ENCODE data around the gene CYP2D6.
"Not testable (repeated sequence)": the region's sequence is repeated elsewhere in the genome, so short reads cannot be mapped to it uniquely, and the experiment has no call there.

CYP2D6 gene

DNA sequence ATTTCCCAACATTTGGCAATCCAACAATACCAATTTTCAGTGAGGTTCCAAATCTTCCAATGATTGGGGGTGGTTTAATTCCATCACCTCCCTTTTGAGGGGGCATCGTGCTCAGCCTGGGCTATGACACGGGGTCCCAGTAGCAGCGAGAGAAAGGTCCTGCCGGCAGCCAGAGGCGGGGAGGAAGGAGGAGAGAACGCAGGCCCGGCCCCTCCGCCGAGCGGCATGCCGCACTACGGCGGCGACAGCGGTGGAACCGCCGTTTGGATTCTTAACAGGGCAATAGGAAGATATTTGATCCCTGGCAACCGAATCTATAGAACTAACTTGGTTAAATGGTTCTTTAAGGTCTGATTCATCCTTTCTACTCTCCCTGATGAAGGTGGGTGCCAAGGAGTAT, 21.8 kb downstream of the CYP2D6 start:
- Mint-ChIP-seq H3K9me3 (peaks cover 30% of the 10 kb centered on the region), H3K27me3 (ENCODE audit: low read depth) (no peaks in the 10 kb centered on the region), H3K36me3 (ENCODE audit: low read depth) (peaks cover 58% of the 10 kb centered on the region), H3K4me1 (no peaks in the 10 kb centered on the region), H3K27ac (no peak overlapping the region), H3K4me3 (no peak overlapping the region)
- TF ChIP-seq, protein P1, sequence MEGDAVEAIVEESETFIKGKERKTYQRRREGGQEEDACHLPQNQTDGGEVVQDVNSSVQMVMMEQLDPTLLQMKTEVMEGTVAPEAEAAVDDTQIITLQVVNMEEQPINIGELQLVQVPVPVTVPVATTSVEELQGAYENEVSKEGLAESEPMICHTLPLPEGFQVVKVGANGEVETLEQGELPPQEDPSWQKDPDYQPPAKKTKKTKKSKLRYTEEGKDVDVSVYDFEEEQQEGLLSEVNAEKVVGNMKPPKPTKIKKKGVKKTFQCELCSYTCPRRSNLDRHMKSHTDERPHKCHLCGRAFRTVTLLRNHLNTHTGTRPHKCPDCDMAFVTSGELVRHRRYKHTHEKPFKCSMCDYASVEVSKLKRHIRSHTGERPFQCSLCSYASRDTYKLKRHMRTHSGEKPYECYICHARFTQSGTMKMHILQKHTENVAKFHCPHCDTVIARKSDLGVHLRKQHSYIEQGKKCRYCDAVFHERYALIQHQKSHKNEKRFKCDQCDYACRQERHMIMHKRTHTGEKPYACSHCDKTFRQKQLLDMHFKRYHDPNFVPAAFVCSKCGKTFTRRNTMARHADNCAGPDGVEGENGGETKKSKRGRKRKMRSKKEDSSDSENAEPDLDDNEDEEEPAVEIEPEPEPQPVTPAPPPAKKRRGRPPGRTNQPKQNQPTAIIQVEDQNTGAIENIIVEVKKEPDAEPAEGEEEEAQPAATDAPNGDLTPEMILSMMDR (IDR thresholded peaks at IDR 0.05; ENCODE audit: unreplicated experiment in 3 of 3): no peak

DNA sequence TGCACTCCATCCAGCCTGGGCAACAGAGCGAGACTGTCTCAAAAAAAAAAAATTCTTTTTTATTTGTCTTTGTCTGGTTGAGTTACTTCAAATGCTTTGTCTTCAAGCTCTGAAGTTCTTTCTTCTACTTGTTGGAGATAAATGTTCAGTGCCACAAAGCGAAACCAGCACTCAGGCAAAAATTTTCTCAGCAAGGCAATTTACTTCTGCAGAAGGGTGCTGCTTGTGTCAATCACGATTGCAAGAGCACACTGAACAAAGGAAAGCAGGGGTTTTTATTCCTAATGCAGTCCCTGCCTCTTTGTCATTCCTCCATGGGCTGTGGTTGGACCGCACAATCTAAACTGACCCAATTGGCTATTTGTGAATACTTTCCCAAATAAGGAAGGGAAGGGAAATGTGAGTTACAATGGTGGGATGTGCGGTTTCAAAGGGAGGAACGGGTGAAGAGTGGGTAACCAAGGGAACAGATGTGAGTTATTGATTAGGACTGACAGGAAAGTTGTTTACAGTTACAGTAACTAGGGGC, 26.2 kb downstream of the CYP2D6 start:
- H3K36me3 Mint-ChIP-seq (ENCODE audit: low read depth): peaks cover 74% of the 10 kb centered on the region
- H3K9me3 Mint-ChIP-seq: peaks cover 54% of the 10 kb centered on the region
- H3K27ac Mint-ChIP-seq; H3K4me1 Mint-ChIP-seq; H3K4me3 Mint-ChIP-seq; H3K27me3 Mint-ChIP-seq (ENCODE audit: low read depth): not testable (repeated sequence)

DNA sequence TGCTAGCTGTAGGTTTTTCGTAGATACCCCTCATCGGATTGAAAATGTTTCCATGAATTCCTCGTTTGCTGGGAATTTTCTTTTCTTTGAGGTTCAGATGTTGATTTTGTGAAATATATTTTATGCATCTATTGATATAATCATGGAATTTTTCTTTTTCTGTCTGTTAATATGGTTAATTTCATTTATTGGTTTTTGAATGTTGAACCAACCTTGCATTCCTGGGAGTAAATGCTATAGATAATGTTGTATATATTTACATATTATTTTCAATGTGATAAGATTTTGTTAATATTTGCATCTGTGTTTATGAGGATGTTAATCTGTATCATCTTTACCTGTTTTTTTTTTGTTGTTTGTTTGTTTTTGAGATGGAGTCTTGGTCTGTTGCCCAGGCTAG, 29.4 kb downstream of the CYP2D6 start:
- TF ChIP-seq, protein P1 (IDR thresholded peaks at IDR 0.05; ENCODE audit: unreplicated experiment in 3 of 3): no peak
- Mint-ChIP-seq H3K4me3 (no peak overlapping the region), H3K36me3 (ENCODE audit: low read depth) (peaks cover 75% of the 10 kb centered on the region), H3K27me3 (ENCODE audit: low read depth) (no peaks in the 10 kb centered on the region), H3K4me1 (no peaks in the 10 kb centered on the region), H3K27ac (no peak overlapping the region), H3K9me3 (peaks cover 55% of the 10 kb centered on the region)

DNA sequence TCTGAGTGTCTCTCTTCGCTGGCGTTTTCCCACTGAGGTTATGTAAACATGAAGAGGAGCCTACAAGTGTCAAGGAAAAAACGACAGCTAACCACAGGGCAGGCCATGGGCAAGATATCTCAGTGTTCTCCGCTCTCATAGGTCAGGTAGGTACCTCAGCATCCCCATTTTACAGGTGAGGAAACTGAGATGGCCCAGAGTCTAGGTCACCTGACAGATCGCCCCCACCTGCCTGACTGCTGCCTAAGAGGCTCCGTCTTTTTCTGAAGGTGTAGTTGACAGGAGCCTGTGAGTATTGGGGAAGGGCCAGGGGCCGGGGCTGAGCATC, 39.2 kb downstream of the CYP2D6 start:
- Mint-ChIP-seq H3K4me1 (peaks cover 17% of the 10 kb centered on the region), H3K9me3 (peaks cover 9% of the 10 kb centered on the region), H3K36me3 (ENCODE audit: low read depth) (peaks cover 47% of the 10 kb centered on the region), H3K27ac (peak overlapping the region; percentile 97 to 100 (median 99)), H3K27me3 (ENCODE audit: low read depth) (peaks cover 4% of the 10 kb centered on the region), H3K4me3 (peak overlapping the region; percentile 99 to 100 (median 99))
- TF ChIP-seq, protein P1 (IDR thresholded peaks at IDR 0.05; ENCODE audit: unreplicated experiment in 3 of 3): no peak

DNA sequence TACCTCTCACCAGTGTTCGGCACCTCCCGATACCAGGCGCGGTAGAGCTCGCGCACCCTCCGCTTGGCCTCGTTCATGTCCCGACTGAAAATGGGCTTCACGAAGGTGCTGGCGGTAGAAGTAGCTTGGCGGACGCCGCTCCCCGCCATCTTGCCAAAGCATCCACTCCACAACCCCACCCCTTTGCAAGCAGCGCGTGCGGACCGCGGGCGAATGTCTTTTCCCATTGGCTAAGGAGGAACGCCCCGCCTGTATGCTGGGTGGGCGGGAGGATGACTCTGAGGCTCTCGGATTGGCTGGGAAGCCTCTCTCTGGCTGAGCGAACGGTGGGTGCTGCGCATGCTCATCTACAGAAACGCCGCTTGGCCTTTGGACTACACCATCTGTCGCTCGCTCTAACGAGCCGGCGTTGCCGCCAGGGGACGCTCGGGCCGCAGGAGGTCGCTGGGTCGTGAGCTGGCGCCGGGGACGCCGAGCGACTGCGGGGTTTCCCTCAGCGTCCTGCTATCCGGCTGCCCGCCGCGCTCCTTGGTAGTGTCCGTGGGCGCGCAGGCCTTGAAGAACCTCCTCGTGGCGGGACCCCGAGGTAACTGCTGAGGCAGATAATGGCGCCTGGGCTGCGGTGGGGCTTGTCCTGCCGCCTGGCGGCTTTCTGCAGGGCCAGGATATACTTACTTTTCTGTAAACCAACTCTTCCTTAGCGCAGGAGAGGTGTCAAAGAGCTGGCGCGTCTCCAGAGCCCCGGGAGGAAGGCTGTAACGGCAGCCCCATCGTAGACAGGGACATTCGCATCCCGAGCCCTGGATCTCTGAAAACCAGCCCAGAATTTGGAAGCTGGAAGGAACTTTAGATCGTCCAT, 39.8 kb downstream of the CYP2D6 start, which contains the start of gene NDUFA6:
Gene NDUFA6, minus strand, starts transcription at position 177 of the 859 bp plus-strand sequence. Its CDS starts 28 bp downstream, at position 149.
- TF ChIP-seq, protein P1 (IDR thresholded peaks at IDR 0.05; ENCODE audit: unreplicated experiment in 3 of 3): peak; percentile 86 to 94 (median 87)
- Mint-ChIP-seq H3K27ac (peak within 1 kb of the TSS; percentile 97 to 100 (median 99)), H3K9me3 (peaks cover 6% of the 10 kb centered on the region), H3K4me1 (peaks cover 17% of the 10 kb centered on the region), H3K27me3 (ENCODE audit: low read depth) (peaks cover 4% of the 10 kb centered on the region), H3K36me3 (ENCODE audit: low read depth) (peaks cover 47% of the 10 kb centered on the region), H3K4me3 (peak within 1 kb of the TSS; percentile 99 to 100 (median 99))

DNA sequence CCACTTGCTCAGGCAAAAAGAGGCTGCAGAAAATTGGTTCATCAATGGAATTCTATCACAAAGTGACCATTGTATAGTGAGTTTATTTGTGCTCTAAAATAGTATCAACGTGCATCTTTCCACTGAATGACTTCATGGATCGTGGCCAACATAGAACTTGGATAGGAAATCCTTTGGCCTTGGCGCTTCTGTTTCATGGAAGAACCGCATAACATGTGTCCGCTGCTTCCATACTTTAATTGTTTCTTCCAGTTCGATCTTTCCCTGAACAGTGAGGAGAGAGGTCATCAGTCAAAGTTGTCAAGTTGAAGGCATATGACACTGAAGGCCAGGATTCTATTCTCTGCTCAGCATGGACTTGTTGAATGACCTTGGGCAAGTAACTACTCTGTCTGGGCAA, 44.6 kb downstream of the CYP2D6 start:
- H3K27me3 Mint-ChIP-seq (ENCODE audit: low read depth): peaks cover 4% of the 10 kb centered on the region
- peak overlapping the region in 1 of 3 experiments; percentile 22 for H3K4me3 Mint-ChIP-seq
- H3K36me3 Mint-ChIP-seq (ENCODE audit: low read depth): peaks cover 69% of the 10 kb centered on the region
- H3K4me1 Mint-ChIP-seq: peaks cover 19% of the 10 kb centered on the region
- TF ChIP-seq, protein P1 (IDR thresholded peaks at IDR 0.05; ENCODE audit: unreplicated experiment in 3 of 3): no peak
- H3K9me3 Mint-ChIP-seq: peaks cover 6% of the 10 kb centered on the region
- no peak overlapping the region for H3K27ac Mint-ChIP-seq
